HG03378 (cell line): ENCODE results near the gene KLF16.
A peak's percentile ranks its signal among the peaks of the same experiment; 100 is the strongest.
"Not testable (repeated sequence)": the region's sequence is repeated elsewhere in the genome, so short reads cannot be mapped to it uniquely, and the experiment has no call there.

Source experiments
- ATAC-seq: cut with Tn5 transposase; IDR thresholded peaks from one replicate; pipeline ENCODE4 v1.9.1; 2021; ENCODE audit warnings: mild to moderate bottlenecking, moderate library complexity; ENCODE audit not compliant: unreplicated experiment

The KLF16 gene

DNA sequence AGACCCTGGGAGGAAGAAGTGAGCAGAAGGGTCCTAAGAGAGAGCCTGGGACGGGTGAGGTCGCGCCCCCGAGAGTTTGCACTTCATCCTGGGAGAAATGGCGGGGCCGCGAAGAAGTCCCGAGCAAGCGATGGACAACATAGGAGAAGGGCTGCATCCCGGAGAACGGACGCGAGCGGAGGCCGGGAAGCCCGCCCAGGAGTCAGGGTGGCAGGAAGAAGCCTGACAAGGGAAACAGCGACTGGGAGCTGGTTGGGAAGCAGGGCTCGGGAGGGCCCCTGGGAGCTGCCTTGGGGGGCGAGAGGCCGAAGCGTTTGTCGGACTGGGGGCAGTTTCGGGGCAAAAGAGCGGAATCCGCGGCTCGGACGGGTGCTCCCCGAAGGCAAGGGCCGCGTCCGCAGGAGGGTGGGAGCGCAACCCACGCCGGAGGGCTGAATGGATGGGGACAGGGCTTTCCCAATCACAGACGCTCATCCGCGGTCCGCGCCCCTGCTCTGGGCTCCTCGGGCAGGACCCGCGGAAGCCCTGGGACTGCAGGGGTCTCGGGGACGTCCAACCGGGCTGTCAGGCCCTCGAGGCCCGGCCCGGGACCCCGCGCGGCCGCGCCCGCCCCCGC is 21.4 kb upstream of the KLF16 start:
- no peak for ATAC-seq

DNA sequence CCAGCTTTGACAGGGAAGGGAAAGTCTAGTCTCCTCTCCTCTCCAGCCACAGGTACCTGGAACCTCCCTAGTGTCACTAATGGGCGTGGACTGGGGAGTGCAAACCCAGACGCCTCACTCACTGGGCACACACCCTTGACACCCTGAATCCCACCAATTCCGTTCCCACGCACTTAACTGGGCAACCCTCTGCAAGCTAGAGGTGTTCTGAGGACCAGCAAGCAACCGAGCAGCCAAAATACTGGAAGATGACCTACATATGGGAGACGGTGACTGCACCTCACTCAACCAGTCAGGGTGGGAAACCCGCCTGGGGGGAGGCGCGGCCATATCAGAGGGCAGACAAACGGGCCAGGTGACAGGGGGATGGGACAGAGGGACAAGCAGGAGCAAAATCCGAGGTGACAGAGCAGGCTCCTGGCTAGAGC is 20.9 kb upstream of the KLF16 start:
- no peak for ATAC-seq

DNA sequence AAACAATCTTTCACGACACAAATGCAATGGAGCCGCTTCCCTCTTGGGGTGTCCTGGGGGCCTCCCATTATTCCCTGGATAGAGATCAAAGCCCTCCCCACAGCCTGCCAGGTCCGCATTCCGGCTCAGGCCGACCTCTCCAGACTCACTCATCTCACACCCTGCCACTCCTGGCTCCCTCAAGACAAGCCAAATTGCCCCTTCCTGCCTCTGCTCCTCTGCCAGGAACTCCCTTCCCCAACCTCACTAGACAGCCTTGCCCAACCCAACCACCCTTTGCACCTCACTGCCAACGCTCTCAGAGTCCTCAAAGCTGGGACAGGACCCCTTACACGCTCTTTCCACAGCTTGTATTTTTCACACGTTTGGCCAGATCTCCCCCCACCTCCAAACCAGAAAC is 20.4 kb upstream of the KLF16 start:
- no peak for ATAC-seq

DNA sequence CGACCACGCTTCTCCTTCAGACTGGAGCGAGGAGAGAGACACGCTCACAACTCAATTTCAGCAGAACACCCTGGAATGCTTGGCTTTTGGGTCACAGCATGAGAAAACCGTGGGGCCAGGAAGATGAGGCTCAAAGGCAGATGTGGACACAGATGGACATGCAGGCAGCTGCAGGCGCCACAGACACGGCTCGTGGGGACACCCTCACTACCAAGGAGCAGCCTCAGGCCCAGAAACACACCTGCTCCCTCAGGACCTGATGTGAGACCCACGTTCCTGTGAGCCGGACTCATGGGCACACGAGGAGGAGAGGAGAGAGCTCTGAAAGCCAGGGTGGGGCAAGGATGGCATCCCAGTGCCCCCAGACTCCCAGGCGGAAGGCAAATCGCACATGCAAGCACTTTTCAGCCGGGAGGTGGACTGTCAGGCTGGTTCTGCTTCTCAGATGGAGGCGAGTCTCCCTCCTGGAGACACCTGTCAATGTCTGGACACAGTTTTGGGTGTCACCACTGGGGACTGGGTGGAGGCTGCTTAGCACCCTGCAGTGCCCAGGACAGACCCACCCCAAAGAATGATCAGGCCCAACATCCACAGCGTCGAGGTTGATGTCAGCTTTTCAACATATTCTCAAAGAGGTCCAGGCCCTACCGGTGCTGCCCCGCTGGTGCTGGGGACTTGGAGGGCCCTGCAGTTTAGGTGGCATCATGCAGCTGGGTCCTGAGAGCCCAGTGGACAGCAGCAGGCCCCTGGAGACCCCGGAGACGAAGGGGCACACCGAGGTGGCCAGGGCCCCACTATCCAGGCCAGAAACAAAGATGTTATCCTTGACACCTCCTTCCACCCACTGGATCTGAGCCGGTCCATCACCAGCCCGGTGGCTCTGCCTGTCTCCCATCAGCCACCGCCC is 19.7 kb upstream of the KLF16 start:
- ATAC-seq: no peak

DNA sequence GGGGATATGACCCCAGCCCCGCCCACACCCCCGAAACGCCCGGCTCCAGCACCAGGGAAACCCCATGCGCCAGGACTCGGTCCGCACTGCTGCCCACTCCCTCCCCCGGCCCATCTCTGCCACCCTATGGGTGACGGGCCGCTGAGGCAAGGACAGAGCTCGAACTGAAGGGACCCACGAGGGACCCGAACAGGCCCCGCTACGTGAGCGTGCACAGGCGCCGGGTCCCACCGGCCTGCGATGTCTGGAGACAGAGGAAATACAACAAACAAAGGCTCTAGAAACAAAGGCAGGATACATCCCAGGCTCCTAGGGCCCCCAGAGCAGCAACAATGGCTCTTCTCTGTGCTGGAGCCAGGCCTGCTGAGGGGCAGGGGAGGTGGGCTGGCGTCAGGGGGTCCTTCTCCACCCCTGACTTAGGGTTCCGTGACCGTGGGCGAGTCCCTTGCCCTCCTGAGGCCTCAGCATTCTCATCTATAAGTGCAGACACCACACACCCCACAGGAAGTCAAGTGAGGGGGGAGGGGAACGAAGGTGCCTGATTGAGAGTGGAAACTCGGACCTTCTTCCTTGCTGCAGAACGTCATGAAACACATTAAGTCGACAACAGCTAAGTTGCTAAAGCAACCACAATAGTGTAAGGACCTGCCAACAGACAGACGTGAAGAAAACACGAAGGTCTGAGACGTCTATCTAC is 18.9 kb upstream of the KLF16 start:
- no peak for ATAC-seq

DNA sequence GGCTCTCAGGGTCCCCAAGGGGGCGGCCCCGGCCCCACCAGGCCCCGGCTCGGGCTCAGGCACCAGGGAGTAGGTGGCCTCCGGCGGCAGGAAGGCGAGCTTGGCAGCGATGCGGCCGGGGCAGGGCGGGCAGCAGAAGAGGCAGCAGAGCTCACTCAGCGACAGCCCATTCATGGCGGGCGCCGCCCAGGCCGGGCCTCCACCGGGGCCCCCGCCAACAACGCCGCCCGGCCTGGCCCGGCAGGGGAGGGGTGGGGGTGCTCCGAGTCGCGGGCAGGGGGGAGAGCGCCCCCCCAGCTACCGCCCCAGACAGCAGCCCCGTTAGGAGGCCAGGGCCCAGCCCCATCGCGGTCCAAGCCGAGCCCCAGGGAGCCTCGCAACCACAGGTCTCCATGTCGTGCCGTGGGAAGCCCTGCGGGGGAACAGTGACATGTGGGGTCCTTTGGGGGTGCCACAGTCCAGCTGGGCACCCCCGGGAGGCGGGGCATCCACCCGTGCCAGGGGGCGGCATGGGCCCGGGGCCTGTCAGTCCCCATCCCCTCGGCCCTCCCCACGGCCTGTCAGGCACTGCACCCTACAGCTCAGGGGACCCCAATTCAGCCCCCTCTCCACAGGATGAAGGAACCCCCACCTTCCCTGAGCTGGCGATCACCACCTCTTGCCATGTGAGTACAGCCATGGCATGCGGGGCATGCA is 18.2 kb upstream of the KLF16 start:
- ATAC-seq: not testable (repeated sequence)

DNA sequence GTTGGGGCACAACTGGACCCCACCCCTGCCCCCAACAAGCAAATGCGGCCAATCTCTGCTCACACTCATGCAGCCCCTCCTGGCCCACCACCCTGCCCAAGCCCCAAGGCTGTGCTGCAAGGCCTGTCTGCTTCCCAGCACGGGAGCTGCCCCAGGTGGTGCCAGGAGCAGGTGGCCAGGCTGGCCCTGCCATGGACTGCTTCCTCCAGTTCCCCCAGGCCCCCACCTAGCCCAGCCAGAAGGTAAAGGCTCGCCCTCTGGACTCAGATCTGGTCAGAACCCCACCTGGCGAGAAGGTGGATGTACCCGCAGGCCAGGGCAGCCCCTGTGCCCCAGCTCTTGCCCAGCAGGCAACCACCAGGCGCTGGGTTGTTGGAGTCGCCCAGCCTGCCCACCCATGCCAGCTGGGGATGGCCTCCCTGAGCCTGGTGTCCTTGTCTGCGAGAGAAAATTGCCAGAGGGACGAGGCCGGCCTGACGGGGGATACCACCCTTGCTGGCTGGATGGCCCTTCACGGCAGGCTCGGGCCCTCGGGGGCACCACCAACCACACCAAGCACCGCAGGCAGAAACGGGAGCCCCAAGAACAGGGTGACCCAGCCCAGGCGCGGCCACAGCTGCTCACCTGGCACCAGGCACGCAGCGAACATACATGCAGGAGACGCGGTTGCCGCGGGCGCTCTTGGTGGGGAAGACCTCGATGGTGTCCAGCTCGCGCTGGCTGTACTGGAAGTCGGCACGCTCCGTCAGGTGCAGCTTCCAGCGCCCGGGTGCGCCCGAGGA is 17.4 kb upstream of the KLF16 start:
- ATAC-seq: no peak

DNA sequence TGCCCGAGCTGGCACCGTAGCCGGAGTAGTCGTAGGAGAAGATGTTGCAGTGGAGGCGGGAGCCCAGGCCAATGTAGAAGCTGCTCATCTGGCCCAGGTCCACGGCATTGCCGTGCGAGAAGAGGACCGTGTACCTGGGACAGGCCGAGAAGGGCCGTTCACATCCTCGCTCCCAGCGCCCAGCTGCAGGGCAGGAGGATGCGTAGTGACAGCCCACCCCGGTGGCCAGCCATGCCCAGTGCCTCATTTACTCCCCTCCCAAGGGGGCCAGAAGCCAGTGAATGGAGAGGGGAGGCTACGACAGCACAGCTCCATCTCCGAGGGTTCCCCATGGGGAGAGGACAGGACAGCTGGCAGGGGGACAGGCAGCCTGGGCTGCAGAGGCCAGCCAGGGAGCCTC is 16.6 kb upstream of the KLF16 start:
- ATAC-seq: not testable (repeated sequence)

DNA sequence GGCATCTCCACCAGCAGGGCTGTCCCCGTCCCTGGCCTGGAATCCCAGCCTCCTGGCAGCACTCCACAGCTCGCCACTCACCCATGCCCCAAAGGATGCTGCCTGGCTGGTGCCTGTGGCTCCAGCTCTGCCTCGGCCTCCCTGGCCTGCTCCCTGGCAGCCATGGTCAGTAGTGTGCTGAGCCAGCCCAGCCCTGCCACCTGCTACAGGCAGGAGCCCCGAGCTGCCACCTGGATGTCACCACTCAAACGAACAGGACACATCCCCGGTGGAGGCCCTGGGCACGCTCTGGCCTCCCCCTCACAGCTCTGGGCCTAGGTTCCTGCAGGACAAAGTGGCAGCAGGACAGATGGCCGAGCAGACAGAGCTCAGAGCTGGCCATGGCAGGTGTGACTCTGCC is 15.2 kb upstream of the KLF16 start:
- not testable (repeated sequence) for ATAC-seq

DNA sequence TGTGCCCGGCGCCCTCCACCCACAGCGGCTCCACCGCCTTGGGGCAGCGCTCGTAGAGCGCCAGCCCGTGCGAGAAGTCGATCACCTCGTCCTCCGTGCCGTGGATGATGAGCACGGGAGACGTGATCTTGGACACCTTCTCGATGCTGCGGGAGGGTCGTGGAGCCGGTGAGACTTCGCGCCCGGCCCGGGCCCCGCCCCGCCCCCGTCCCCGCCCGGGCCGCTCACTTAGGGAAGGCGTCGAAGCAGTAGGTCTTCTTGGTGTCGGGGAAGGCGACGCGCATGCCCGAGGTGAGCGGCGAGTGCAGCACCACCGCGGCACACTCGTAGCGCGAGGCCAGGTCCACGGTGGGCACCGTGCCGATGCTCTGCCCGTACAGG is 13.9 kb upstream of the KLF16 start:
- ATAC-seq: not testable (repeated sequence)

DNA sequence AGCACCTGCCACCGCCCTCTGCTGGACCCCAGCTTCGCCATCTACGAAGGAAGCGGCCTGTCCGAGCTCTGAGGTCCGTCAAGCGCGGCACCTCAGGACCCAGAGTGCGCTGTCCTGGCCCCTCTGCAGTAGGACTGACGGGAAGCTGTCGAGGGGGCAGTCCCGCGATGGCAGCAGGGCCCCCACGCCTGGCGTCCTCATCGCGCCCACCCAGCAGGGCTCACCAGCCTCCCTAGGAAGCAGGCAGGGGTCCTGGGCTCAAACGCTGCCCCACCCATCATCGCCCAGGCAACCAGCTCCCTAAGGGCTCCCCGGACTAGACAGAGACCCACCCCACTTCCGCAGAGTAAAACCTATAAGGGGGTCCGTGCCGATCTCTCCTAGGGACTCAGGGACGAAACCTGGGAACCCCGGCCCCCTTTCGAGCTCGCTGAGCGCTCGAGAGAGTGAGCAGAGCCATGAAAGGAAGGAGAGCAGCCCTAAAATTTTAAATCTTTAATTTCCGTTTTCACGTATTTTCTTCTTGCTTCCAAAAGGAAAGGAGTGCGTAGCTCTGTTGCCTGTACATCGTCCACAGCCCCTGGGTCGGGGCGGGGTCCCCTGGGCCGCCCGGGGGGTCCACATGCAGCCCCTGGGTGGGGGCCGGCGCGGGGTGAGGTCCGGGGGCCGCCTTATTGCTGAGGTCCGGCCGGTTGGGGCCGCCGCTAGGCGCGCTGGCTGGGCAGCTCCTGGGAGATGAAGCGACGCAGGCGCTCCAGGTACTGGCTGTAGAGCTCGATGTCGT is 13.3 kb upstream of the KLF16 start:
- ATAC-seq: not testable (repeated sequence)

DNA sequence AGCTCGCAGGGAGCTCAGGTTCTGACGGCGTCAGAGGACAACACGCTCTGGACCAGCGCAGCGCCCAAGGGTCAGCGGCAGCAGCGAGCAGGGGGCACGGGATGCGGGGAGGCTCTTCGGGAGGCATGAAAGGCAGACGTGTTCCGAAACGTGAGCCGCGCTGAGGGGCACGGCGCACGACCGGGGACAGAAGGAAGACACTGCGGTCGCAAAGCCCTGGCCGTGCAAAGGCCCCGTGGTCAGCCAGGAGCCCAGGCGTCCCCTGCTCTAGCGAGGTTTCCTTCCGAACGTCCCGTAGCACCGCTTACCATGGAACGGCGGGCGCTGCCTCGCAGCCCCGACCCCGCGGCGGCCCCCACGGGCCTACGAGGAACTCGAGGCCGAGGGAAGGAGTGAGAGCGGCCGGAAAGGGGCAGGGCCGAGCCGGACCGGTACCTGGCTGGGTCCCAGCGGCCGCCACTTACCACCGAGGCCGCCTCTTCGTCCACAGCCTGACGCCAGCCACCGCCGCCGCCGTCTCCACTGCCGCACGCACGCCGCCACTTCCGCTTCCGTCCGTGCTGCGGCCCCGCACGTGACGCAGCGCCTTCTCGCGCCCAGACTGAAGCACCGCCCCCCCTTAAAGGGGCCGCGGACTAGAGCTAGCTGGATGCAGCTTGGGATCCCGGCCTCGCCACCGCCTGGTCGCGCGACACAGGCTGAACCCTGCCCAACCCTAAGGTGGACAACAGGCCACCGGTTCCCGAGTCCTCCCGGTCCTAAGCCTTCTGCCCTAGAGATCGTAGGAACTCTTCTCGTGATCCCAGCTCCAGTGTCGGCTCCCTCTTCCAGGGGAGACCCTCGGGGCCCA is 12.5 kb upstream of the KLF16 start:
- ATAC-seq: peak; percentile 74

DNA sequence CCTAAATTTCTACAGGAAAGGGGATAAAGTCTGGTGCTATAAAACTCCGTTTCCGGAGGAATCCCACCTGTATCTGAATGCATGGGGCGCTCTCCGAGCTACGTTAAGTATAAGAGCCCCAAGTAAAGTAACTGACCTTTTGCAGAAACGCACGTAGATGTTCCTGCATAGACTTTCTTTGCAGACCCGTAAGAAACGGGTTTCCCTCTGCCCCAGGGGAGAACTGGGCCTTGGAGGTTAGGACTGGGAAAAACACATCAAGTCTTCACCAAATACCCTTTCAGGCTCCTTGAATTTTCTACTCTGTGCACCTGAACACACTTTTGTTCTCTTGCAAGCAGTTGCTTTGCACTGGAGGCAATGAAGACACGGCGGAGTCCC is 11.9 kb upstream of the KLF16 start:
- ATAC-seq: not testable (repeated sequence)

DNA sequence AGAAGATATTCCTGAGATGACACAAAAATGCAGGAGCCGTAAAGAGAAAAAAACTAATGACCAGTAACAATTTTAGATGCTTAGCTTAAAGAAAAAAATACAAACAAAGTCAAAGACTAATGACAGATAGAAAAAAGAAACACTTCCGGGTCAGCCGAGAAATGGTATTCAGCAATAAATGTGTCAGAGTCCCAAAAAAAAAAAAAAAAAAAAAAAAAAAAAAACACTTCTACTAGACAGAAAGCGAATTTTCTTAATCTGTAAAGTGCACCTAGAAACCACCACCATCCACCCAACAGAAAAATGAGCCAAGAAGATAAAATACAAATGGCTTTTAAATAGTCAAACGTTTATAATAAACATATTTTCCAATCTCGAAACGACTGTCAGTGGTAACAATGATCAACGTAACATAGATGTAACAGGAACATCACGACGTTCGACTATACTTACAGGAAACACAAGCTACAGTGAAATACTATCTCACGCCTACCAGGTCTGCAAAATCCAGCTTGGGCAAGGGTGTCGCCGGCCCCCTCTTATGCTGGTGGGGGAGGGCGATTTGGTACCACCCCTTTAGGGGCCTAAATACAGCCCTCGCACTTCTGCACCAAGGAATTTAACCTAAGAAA is 11.3 kb upstream of the KLF16 start:
- ATAC-seq: no peak

DNA sequence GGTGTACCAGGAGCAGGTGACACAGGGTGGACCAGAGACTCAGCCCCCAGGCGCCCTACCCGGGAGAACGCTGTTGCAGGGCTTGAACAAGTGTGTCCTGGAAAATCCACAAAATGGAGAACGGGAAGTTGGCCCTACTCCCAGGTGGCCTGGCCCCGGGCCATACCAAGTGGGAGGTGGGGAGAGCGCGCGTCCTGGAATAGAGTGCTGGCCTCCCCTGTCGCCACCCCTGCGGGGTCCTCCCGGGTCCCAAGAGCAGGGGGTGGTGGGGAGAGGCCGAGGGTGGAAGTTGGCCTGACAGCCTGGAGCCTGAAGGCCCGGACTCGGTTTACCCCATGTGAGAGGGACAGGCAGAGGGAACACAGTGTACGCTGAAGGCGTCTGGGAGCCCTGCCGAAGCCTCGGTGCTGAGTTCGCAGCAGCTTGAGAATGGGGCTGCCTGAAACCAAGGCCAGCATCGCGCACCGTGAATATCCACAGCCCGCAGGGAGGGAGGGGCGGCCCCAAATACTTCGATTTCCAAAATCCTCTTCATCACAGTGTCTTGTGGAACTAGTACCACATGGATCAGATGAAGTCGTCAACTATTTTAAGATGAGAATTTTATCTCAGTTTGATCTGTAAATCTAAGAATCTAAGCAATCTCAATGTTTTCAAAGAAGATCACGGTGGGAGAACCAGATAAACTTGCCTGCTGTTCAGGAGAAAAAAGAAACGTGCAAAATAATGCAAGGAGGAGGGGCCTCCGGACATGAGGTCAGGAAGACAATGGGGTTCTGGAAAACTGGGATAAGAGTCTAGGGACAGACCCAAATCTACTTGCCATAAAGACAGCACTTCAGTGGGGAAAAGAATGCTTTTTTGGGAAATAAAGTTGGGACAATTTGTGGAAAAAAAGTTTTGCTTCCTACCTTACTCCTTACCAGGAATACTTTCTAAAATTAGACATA is 10.4 kb upstream of the KLF16 start:
- ATAC-seq: no peak

DNA sequence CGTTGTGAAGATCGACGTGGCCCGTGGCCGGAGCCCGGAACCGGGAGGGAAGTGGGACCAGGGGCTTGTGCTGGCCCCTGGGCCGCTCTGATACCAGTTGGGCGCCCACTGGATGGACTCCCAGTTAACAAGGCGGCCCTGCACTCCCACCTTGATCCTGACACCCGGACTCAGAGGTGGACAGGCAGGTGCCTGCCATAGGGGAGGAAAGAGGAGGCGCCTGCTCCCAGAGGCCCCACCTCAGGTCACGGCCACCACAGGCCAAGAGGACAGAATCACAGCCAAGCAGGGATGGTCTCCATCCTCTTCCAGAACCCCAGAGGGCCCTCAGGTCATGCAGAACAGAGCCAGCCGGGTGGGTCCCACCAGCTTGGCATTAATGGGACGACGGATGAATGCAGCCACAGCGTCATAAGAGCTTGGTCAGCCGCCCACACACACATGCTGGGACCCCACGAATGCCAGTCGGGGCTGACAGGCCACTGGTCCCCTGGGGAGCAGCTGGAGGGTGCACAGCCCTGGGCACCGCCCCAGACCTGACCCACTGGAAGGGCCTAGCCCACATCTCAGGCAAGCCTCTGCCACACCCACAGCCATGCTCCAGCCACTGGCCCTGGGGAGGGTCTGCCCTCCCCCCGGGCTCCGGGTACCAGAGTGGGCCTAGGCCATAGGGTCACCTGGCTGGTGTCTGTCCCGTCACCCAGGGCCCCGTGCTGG is 9.6 kb upstream of the KLF16 start:
- no peak for ATAC-seq

DNA sequence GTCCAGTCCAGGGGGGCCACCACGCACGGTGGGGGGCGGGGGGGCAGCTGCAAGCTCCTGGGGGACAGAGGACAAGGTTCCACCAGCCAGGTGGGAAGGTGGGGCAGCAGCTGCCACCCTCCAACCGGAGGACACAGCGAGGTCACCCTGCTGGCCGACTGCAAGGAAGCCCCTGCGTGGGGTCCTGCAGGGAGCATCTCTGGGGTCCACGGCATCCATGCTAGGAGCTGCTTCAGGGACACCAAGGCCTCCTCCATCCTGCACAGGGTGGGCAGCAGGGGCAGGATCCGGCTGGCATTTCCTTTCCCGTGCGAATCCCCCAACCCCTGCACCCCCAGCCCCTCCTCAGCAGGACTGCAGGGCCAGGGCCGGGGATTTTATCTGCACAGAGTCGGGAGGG is 8.3 kb upstream of the KLF16 start:
- ATAC-seq: no peak
